ENCODE measurements around the gene SLIT1.
A peak's percentile ranks its signal among the peaks of the same experiment; 100 is the strongest.

The SLIT1 gene

GRCh38 chr10:97200616-97201015 lies 14.9 kb upstream of the SLIT1 start:
- DNase-seq (ENCODE audit: low spot score): no peak

GRCh38 chr10:97199152-97199551 lies 13.4 kb upstream of the SLIT1 start:
- no peak for DNase-seq (ENCODE audit: low spot score)

- no peak for DNase-seq (ENCODE audit: low spot score)
Measured at GRCh38 chr10:97197030-97197500, 11.3 kb upstream of the SLIT1 start.

GRCh38 chr10:97196223-97197029 lies 10.7 kb upstream of the SLIT1 start:
- DNase-seq (ENCODE audit: low spot score): peak; percentile 50

GRCh38 chr10:97195706-97196222 lies 10.0 kb upstream of the SLIT1 start:
- no peak for DNase-seq (ENCODE audit: low spot score)

- DNase-seq (ENCODE audit: low spot score): no peak
Measured at GRCh38 chr10:97192952-97193435, 7.2 kb upstream of the SLIT1 start.

GRCh38 chr10:97190450-97190849 lies 4.7 kb upstream of the SLIT1 start:
- no peak for DNase-seq (ENCODE audit: low spot score)

- DNase-seq (ENCODE audit: low spot score): peak; percentile 45
Measured at GRCh38 chr10:97188261-97188711, 2.5 kb upstream of the SLIT1 start.

GRCh38 chr10:97186911-97187310 lies 1.2 kb upstream of the SLIT1 start:
- DNase-seq (ENCODE audit: low spot score): no peak

GRCh38 chr10:97184971-97185325 lies 811 bp downstream of the SLIT1 start:
- no peak for DNase-seq (ENCODE audit: low spot score)

- DNase-seq (ENCODE audit: low spot score): no peak
Measured at GRCh38 chr10:97183314-97183713, 2.4 kb downstream of the SLIT1 start.

GRCh38 chr10:97182288-97182990 lies 3.3 kb downstream of the SLIT1 start:
- DNase-seq (ENCODE audit: low spot score): peak; percentile 65

- DNase-seq (ENCODE audit: low spot score): no peak
Measured at GRCh38 chr10:97180986-97181385, 4.8 kb downstream of the SLIT1 start.

GRCh38 chr10:97180363-97180755 lies 5.4 kb downstream of the SLIT1 start:
- no peak for DNase-seq (ENCODE audit: low spot score)

GRCh38 chr10:97179731-97180362 lies 5.9 kb downstream of the SLIT1 start:
- peak; percentile 50 for DNase-seq (ENCODE audit: low spot score)

GRCh38 chr10:97179311-97179710 lies 6.4 kb downstream of the SLIT1 start:
- no peak for DNase-seq (ENCODE audit: low spot score)

GRCh38 chr10:97178074-97178473 lies 7.7 kb downstream of the SLIT1 start:
- no peak for DNase-seq (ENCODE audit: low spot score)

- no peak for DNase-seq (ENCODE audit: low spot score)
Measured at GRCh38 chr10:97176226-97176625, 9.5 kb downstream of the SLIT1 start.

- DNase-seq (ENCODE audit: low spot score): no peak
Measured at GRCh38 chr10:97175586-97175985, 10.2 kb downstream of the SLIT1 start.

- no peak for DNase-seq (ENCODE audit: low spot score)
Measured at GRCh38 chr10:97174941-97175340, 10.8 kb downstream of the SLIT1 start.

GRCh38 chr10:97174276-97174775 lies 11.4 kb downstream of the SLIT1 start:
- DNase-seq (ENCODE audit: low spot score): no peak

GRCh38 chr10:97173036-97173435 lies 12.7 kb downstream of the SLIT1 start:
- DNase-seq (ENCODE audit: low spot score): no peak
